Measurements from ENCODE around the gene MGAT4C.

GRCh38 chr12:86275356-86275755, 19.2 kb upstream of the MGAT4C start:
- TF ChIP-seq CTCF (optimal IDR thresholded peaks at IDR 0.05 in 1 of 3, IDR thresholded peaks at IDR 0.05 in 1 of 3, conservative IDR thresholded peaks at IDR 0.05 in 1 of 3; ENCODE audit: extremely low read depth in 1 of 3, insufficient read depth in 2 of 3, low read length in 3 of 3) (no peak), EZH2 (IDR thresholded peaks at IDR 0.05; ENCODE audit: low read length) (no peak)
